K562 (cell line): ENCODE measurements around the gene HMGN3. TPM values are rescaled to one million over a fixed set of nuclear protein-coding genes. Genes with fewer than 3 reads are reported as not detected.

ENCODE experiments used
- CBFA2T2 ChIP-seq: fragments of 450-650 bp; conservative IDR thresholded peaks from 2 replicates; pipeline ENCODE4 v1.6.1; 2017; ENCODE audit warnings: mild to moderate bottlenecking
- CBFA2T3 ChIP-seq: fragments of 450-650 bp; IDR thresholded peaks from 2 replicates; pipeline ENCODE4 v1.6.1; 2017
- CXXC5 ChIP-seq: fragments of 250-450 bp; sonication (Bioruptor Pico); IDR thresholded peaks from 2 replicates; pipeline ENCODE4 v1.8.0; 2022; ENCODE audit warnings: inconsistent platforms, mild to moderate bottlenecking, moderate library complexity
- ETV1 ChIP-seq: fragments of 450-650 bp; conservative IDR thresholded peaks from 2 replicates; pipeline ENCODE4 v1.6.1; 2016; ENCODE audit warnings: missing genetic modification characterization, control low read depth, low read depth, missing compliant biosample characterization
- GATA2 ChIP-seq: sonication (generic); formaldehyde crosslinking; IDR thresholded peaks from 2 replicates; pipeline ENCODE4 v1.4.0; 2020; ENCODE audit warnings: mild to moderate bottlenecking, missing genetic modification reagents
- HDAC2 ChIP-seq: fragments of 450-650 bp; IDR thresholded peaks from 2 replicates; pipeline ENCODE4 v1.6.1; 2016; ENCODE audit warnings: mild to moderate bottlenecking
- HDAC6 ChIP-seq: IDR thresholded peaks from 2 replicates; pipeline ENCODE4 v1.6.1; 2012; ENCODE audit warnings: low read depth, mild to moderate bottlenecking, control low read depth, inconsistent platforms, low read length, moderate library complexity
- HEY1 ChIP-seq: fragments of 250-450 bp; sonication (Bioruptor Pico); IDR thresholded peaks from 2 replicates; pipeline ENCODE4 v1.5.0; 2020; ENCODE audit warnings: mild to moderate bottlenecking, moderate library complexity, borderline replicate concordance
- MAFG ChIP-seq: fragments of 450-650 bp; conservative IDR thresholded peaks from 2 replicates; pipeline ENCODE4 v1.6.1; 2016; ENCODE audit warnings: missing genetic modification characterization, missing compliant biosample characterization
- MAFK ChIP-seq: IDR thresholded peaks from 2 replicates; pipeline ENCODE4 v1.6.1; 2011; ENCODE audit warnings: low read length, improper control_type of control experiment
- MCM7 ChIP-seq, 2 experiments: fragments of 450-650 bp; IDR thresholded peaks; 2 replicates each; pipeline ENCODE4 v1.6.1; 2016 to 2018
- NFIC ChIP-seq: fragments of 450-650 bp; IDR thresholded peaks from 2 replicates; pipeline ENCODE4 v1.6.1; 2017; ENCODE audit warnings: mild to moderate bottlenecking, inconsistent platforms
- PTTG1 ChIP-seq: fragments of 450-650 bp; IDR thresholded peaks from 2 replicates; pipeline ENCODE4 v1.6.1; 2016; ENCODE audit warnings: low read depth, mild to moderate bottlenecking, missing genetic modification characterization, missing compliant biosample characterization
- PURB ChIP-seq: sonication (generic); formaldehyde crosslinking; IDR thresholded peaks from 2 replicates; pipeline ENCODE4 v1.9.0; 2021; ENCODE audit warnings: low read depth, mild to moderate bottlenecking, missing genetic modification reagents
- RAD21 ChIP-seq, 2 experiments: fragments of 250-450 bp in 1 of 2; fragments of 450-650 bp in 1 of 2; sonication (Bioruptor Pico) in 1 of 2; formaldehyde crosslinking in 1 of 2; IDR thresholded peaks in 1 of 2; conservative IDR thresholded peaks in 1 of 2; 2 replicates each; pipeline versions ENCODE4 v1.4.0 to v1.8.0; 2020 to 2022; ENCODE audit warnings: mild to moderate bottlenecking in 2 of 2, moderate library complexity in 1 of 2
- RFX1 ChIP-seq: fragments of 450-650 bp; IDR thresholded peaks from 2 replicates; pipeline ENCODE4 v1.6.1; 2016; ENCODE audit warnings: mild to moderate bottlenecking, moderate library complexity
- SP1 ChIP-seq: sonication (generic); formaldehyde crosslinking; IDR thresholded peaks from 2 replicates; pipeline ENCODE4 v1.8.1; 2022; ENCODE audit warnings: mild to moderate bottlenecking, missing genetic modification reagents
- TEAD1 ChIP-seq, 2 experiments: fragments of 450-650 bp in 1 of 2; sonication (generic) in 1 of 2; formaldehyde crosslinking; IDR thresholded peaks; 2 replicates each; pipeline versions ENCODE4 v1.4.0 to v1.8.0; 2020 to 2022; ENCODE audit warnings: mild to moderate bottlenecking in 2 of 2, missing genetic modification reagents in 1 of 2
- USF2 ChIP-seq: sonication (generic); formaldehyde crosslinking; IDR thresholded peaks from 2 replicates; pipeline ENCODE4 v1.5.0; 2020; ENCODE audit warnings: missing genetic modification reagents
- ZKSCAN8 ChIP-seq: fragments of 200-800 bp; sonication (Bioruptor generic); IDR thresholded peaks from 2 replicates; pipeline ENCODE4 v1.6.1; 2016; ENCODE audit warnings: missing genetic modification characterization, missing compliant biosample characterization
- ZNF280A ChIP-seq: fragments of 450-650 bp; IDR thresholded peaks from 2 replicates; pipeline ENCODE4 v1.6.1; 2018; ENCODE audit warnings: mild to moderate bottlenecking, low read depth; ENCODE audit not compliant: partially characterized antibody
- ZNF644 ChIP-seq: fragments of 200-800 bp; sonication (Bioruptor generic); IDR thresholded peaks from 2 replicates; pipeline ENCODE4 v1.6.1; 2016; ENCODE audit warnings: low read depth, missing genetic modification characterization, missing compliant biosample characterization
- ZNF696 ChIP-seq: fragments of 250-450 bp; sonication (Bioruptor Pico); conservative IDR thresholded peaks from 2 replicates; pipeline ENCODE4 v1.4.0; 2020; ENCODE audit warnings: mild to moderate bottlenecking, moderate library complexity
- ZNF766 ChIP-seq: fragments of 200-800 bp; sonication (Bioruptor generic); conservative IDR thresholded peaks from 2 replicates; pipeline ENCODE4 v1.6.1; 2016; ENCODE audit warnings: missing genetic modification characterization, missing compliant biosample characterization
- polyA plus RNA-seq, 8 experiments: library from polyadenylated mRNA; depleted of rRNA in 4 of 8; stranded (reverse) in 5 of 8; unstranded in 3 of 8; fragments of >200 nt; fragmentation: Nextera tagmentation in 2 of 8; fragmentation: Illumina TruSeq in 1 of 8; extraction: Ambion mirVana in 2 of 8; extraction: Trizol in 1 of 8; gene quantifications; 2 replicates each; pipeline versions ENCODE4 v1.2.1 to v1.2.3, GENCODE V29; 2011 to 2014; ENCODE audit warnings: inconsistent platforms in 1 of 8, missing spikeins in 1 of 8
- total RNA-seq, 7 experiments: library from RNA; depleted of rRNA in 6 of 7; stranded (reverse); fragments of >200 nt in 6 of 7; fragmentation: Illumina TruSeq in 2 of 7; extraction: Trizol in 2 of 7; gene quantifications; 2 replicates each; pipeline versions ENCODE4 v1.2.1 to v1.2.3, GENCODE V29; 2011 to 2021; ENCODE audit warnings: low replicate concordance in 1 of 7
- TF ChIP-seq, protein P1 (sequence below): fragments of 450-650 bp; IDR thresholded peaks from 2 replicates; pipeline ENCODE4 v1.6.1; 2014; ENCODE audit warnings: low read depth, mild to moderate bottlenecking, moderate library complexity, borderline replicate concordance
- TF ChIP-seq, protein P2 (sequence below): fragments of 450-650 bp; formaldehyde crosslinking; IDR thresholded peaks from 2 replicates; pipeline ENCODE4 v1.4.0; 2020; ENCODE audit warnings: mild to moderate bottlenecking, mixed read lengths

HMGN3 gene
- total and polyA plus RNA-seq, 9 of the 15 experiments (the other 6 are each of a cell fraction or from before 2014, with no cell fraction given): 42.1 to 154 (median 88.1) TPM

DNA sequence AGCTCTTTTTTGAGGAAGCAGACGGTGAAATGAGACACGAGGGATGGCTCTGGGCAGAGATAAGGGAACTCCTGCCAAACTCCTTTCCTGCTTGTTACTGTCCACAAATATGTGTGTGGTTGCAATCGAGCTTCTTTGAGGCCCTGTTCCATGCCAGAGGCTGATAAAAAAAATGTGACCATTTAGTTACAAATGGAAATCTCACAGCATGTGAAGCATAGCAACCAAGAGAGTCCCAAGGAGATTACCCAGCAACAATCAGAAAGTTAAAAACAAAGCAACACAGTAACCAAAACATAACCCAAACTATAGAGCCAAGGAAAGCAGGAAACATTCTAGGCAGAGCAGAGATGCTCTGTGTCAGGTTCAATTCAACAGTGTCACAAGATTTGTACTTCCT lies 35.4 kb upstream of the HMGN3 start (continued):
- TF ChIP-seq USF2 (CRISPR knock-in tag): no peak
- TF ChIP-seq, protein P1, sequence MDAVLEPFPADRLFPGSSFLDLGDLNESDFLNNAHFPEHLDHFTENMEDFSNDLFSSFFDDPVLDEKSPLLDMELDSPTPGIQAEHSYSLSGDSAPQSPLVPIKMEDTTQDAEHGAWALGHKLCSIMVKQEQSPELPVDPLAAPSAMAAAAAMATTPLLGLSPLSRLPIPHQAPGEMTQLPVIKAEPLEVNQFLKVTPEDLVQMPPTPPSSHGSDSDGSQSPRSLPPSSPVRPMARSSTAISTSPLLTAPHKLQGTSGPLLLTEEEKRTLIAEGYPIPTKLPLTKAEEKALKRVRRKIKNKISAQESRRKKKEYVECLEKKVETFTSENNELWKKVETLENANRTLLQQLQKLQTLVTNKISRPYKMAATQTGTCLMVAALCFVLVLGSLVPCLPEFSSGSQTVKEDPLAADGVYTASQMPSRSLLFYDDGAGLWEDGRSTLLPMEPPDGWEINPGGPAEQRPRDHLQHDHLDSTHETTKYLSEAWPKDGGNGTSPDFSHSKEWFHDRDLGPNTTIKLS: no peak
- TF ChIP-seq PTTG1: no peak
- TF ChIP-seq SP1: no peak
- TF ChIP-seq MCM7 (IDR thresholded peaks at IDR 0.05): no peak
- TF ChIP-seq ETV1 (tag): no peak
- peak; percentile 46; the same call in 1 of the 2 replicates for TF ChIP-seq ZNF766
- TF ChIP-seq ZNF696 (CRISPR knock-in tag): no peak
- no peak for TF ChIP-seq ZNF280A
- peak; percentile 80 for TF ChIP-seq CBFA2T3
- TF ChIP-seq ZNF644 (tag): peak; percentile 27; the same call in 1 of the 2 replicates
- TF ChIP-seq, protein P2, sequence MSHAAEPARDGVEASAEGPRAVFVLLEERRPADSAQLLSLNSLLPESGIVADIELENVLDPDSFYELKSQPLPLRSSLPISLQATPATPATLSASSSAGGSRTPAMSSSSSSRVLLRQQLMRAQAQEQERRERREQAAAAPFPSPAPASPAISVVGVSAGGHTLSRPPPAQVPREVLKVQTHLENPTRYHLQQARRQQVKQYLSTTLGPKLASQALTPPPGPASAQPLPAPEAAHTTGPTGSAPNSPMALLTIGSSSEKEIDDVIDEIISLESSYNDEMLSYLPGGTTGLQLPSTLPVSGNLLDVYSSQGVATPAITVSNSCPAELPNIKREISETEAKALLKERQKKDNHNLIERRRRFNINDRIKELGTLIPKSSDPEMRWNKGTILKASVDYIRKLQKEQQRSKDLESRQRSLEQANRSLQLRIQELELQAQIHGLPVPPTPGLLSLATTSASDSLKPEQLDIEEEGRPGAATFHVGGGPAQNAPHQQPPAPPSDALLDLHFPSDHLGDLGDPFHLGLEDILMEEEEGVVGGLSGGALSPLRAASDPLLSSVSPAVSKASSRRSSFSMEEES (CRISPR knock-in tag): no peak
- TF ChIP-seq PURB (CRISPR knock-in tag): no peak
- peak; percentile 40; the same call in 1 of the 2 replicates for TF ChIP-seq CXXC5 (CRISPR knock-in tag)
- TF ChIP-seq RAD21 (CRISPR knock-in tag; conservative IDR thresholded peaks at IDR 0.05 in 1 of 2, IDR thresholded peaks at IDR 0.05 in 1 of 2): 0 out of 4 replicates have a peak, but pooled peaks of 1 of the 2 experiments have one; percentile 9
- TF ChIP-seq ZKSCAN8 (CRISPR knock-in tag): no peak
- peak; percentile 63 for TF ChIP-seq GATA2
- TF ChIP-seq MAFK: no peak
- no peak for TF ChIP-seq HDAC2
- TF ChIP-seq RFX1: peak; percentile 74
- TF ChIP-seq HDAC6: no peak
- peak in 1 of 2 experiments; percentile 66; a peak in 3 of 4 replicates for TF ChIP-seq TEAD1 (CRISPR knock-in tag; IDR thresholded peaks at IDR 0.05)
- no peak for TF ChIP-seq HEY1 (CRISPR knock-in tag)
- TF ChIP-seq CBFA2T2: peak; percentile 62
- no peak for TF ChIP-seq NFIC
- no peak for TF ChIP-seq MAFG (tag)
